ENCODE data around the gene C5orf63. TPM values are rescaled to one million over a fixed set of nuclear protein-coding genes. Genes with fewer than 3 reads are reported as not detected.

The C5orf63 gene
- total and polyA plus RNA-seq, 10 of the 15 experiments (the other 5 are each of a cell fraction or from before 2014, with no cell fraction given), result 8.7 to 54.3 (median 11.9) TPM

DNA sequence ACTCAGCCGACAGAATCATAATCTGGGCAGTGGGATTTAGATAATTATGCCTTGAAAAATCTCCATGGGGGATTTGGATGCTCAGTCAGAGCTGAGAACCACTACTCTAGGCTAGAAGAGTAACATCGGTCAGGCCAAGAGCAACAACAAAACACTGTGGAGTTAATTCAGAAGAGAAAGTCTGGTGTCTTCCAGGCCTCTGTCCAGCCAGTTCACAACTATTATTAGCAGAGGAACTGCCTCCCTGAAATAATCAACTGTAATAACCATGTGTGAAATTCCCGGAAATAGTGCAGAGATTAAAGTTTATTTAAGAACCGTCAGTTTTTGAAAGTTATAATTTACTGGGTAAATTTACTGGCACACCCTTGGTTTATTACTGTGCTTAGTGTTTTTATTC lies 34.8 kb downstream of the C5orf63 start (continued):
- TF ChIP-seq, protein P1, sequence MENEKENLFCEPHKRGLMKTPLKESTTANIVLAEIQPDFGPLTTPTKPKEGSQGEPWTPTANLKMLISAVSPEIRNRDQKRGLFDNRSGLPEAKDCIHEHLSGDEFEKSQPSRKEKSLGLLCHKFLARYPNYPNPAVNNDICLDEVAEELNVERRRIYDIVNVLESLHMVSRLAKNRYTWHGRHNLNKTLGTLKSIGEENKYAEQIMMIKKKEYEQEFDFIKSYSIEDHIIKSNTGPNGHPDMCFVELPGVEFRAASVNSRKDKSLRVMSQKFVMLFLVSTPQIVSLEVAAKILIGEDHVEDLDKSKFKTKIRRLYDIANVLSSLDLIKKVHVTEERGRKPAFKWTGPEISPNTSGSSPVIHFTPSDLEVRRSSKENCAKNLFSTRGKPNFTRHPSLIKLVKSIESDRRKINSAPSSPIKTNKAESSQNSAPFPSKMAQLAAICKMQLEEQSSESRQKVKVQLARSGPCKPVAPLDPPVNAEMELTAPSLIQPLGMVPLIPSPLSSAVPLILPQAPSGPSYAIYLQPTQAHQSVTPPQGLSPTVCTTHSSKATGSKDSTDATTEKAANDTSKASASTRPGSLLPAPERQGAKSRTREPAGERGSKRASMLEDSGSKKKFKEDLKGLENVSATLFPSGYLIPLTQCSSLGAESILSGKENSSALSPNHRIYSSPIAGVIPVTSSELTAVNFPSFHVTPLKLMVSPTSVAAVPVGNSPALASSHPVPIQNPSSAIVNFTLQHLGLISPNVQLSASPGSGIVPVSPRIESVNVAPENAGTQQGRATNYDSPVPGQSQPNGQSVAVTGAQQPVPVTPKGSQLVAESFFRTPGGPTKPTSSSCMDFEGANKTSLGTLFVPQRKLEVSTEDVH (IDR thresholded peaks at IDR 0.05; ENCODE audit: low read depth, partially characterized antibody), result no peak
- no peak for TF ChIP-seq KAT2A (conservative IDR thresholded peaks at IDR 0.05; ENCODE audit: control insufficient read depth, low read depth, low read length)
- TF ChIP-seq RCOR1 (conservative IDR thresholded peaks at IDR 0.05; ENCODE audit: low read depth, low read length), result no peak

DNA sequence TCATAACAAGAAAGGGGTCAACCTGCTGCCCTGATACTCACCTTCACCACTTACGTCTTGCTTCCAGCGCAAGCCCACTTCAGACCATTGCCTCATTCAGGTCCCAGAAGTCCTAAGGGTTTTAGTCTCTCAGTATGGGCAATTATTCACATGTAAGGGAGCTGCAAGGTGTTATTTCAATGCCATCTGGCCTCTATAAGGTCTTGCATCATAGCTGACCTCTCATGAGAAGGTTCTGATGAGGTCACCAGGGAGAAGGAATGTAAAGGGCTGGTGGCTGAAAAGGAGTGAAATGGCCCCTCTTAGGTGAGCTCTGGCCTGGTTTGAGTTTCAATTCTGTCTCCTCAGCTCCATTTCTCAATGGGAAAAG lies 41.5 kb downstream of the C5orf63 start:
- in situ Hi-C loops (cut with MboI), result no loop called here
- no peaks in the 10 kb centered on the region for H4K20me1 ChIP-seq (ENCODE audit: control insufficient read depth, insufficient read depth)
- SMC1A ChIA-PET (ENCODE audit: uncharacterized antibody, unreplicated experiment), result interaction anchor here (0.7 to 2.1 kb wide), 5 partner anchors 15 to 254 kb away, joined by 3 to 5 read pairs (median 3); no protein-coding TSS in a partner anchor
- no peak overlapping the region for H3K4me3 ChIP-seq
- H3K4me2 ChIP-seq (ENCODE audit: control insufficient read depth, insufficient read depth), result no peak overlapping the region; the same call in 1 of the 2 replicates
- H2AFZ ChIP-seq (ENCODE audit: control insufficient read depth, low read depth, low read length), result no peak overlapping the region
- RAD21 ChIA-PET (ENCODE audit: unreplicated experiment), result interaction anchor here (0.7 to 2.0 kb wide), 5 partner anchors 18 to 93 kb away, joined by 3 to 12 read pairs (median 4); partner anchors contain the start of gene C5orf63
- CTCF ChIA-PET, result interaction anchor here (0.6 to 1.8 kb wide), 7 partner anchors 12 to 41 kb away, joined by 3 to 6 read pairs (median 4); no protein-coding TSS in a partner anchor
- ATAC-seq (no peak), FAIRE-seq (no peak), DNase-seq (ENCODE audit: low read depth, low spot score) (no peak)
- peaks cover 2% of the 10 kb centered on the region for H3K79me2 ChIP-seq (ENCODE audit: control insufficient read depth, insufficient read depth, low read length)
- H3K4me1 ChIP-seq (ENCODE audit: control insufficient read depth, insufficient read depth, low read length), result peaks cover 6% of the 10 kb centered on the region
- intact Hi-C loops (cut with micrococcal nuclease; ENCODE audit: unreplicated experiment), result loop anchor here (2.0 kb wide), 2 partner anchors 43 to 59 kb away; no protein-coding TSS in a partner anchor
- no peaks in the 10 kb centered on the region for H3K9me3 ChIP-seq (replicated peaks; ENCODE audit: control insufficient read depth, insufficient read depth, low read length)
- 71% methylated on average over 2 of the region's 2 CpGs for WGBS (ENCODE audit: insufficient coverage, insufficient replicate concordance, low lambda C conversion rate, missing lambda C conversion rate)
- H3K27me3 ChIP-seq (replicated peaks in 1 of 2; ENCODE audit: control insufficient read depth in 2 of 2, insufficient read depth in 2 of 2, low read length in 1 of 2), result no peaks in the 10 kb centered on the region
- H3K9ac ChIP-seq (ENCODE audit: control insufficient read depth, insufficient read depth, low read length), result no peak overlapping the region
- H3K36me3 ChIP-seq (ENCODE audit: control insufficient read depth in 2 of 2, insufficient read depth in 2 of 2, low read length in 1 of 2), result no peaks in the 10 kb centered on the region
- BruUV-seq (replicated peaks), result no TSS peak
- no peak overlapping the region for H3K27ac ChIP-seq (ENCODE audit: control insufficient read depth, insufficient read depth)
- POLR2A ChIA-PET, result interaction anchor here (0.6 to 1.7 kb wide), 9 partner anchors 10 to 186 kb away, joined by 3 to 9 read pairs (median 4); partner anchors contain the start of gene C5orf63
- TF ChIP-seq ZBED1 (IDR thresholded peaks at IDR 0.05; ENCODE audit: borderline replicate concordance), result no peak
- TF ChIP-seq, protein P2, sequence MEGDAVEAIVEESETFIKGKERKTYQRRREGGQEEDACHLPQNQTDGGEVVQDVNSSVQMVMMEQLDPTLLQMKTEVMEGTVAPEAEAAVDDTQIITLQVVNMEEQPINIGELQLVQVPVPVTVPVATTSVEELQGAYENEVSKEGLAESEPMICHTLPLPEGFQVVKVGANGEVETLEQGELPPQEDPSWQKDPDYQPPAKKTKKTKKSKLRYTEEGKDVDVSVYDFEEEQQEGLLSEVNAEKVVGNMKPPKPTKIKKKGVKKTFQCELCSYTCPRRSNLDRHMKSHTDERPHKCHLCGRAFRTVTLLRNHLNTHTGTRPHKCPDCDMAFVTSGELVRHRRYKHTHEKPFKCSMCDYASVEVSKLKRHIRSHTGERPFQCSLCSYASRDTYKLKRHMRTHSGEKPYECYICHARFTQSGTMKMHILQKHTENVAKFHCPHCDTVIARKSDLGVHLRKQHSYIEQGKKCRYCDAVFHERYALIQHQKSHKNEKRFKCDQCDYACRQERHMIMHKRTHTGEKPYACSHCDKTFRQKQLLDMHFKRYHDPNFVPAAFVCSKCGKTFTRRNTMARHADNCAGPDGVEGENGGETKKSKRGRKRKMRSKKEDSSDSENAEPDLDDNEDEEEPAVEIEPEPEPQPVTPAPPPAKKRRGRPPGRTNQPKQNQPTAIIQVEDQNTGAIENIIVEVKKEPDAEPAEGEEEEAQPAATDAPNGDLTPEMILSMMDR (IDR thresholded peaks at IDR 0.05 in 2 of 3, conservative IDR thresholded peaks at IDR 0.05 in 1 of 3; ENCODE audit: control insufficient read depth in 2 of 3, extremely low read depth in 1 of 3, insufficient read depth in 1 of 3, low read depth in 3 of 3, low read length in 3 of 3), result no peak
- no peak for TF ChIP-seq ZZZ3 (IDR thresholded peaks at IDR 0.05; ENCODE audit: control insufficient read depth, insufficient read length, low read depth)
- TF ChIP-seq NR2C1 (IDR thresholded peaks at IDR 0.05), result no peak
- TF ChIP-seq, protein P3, sequence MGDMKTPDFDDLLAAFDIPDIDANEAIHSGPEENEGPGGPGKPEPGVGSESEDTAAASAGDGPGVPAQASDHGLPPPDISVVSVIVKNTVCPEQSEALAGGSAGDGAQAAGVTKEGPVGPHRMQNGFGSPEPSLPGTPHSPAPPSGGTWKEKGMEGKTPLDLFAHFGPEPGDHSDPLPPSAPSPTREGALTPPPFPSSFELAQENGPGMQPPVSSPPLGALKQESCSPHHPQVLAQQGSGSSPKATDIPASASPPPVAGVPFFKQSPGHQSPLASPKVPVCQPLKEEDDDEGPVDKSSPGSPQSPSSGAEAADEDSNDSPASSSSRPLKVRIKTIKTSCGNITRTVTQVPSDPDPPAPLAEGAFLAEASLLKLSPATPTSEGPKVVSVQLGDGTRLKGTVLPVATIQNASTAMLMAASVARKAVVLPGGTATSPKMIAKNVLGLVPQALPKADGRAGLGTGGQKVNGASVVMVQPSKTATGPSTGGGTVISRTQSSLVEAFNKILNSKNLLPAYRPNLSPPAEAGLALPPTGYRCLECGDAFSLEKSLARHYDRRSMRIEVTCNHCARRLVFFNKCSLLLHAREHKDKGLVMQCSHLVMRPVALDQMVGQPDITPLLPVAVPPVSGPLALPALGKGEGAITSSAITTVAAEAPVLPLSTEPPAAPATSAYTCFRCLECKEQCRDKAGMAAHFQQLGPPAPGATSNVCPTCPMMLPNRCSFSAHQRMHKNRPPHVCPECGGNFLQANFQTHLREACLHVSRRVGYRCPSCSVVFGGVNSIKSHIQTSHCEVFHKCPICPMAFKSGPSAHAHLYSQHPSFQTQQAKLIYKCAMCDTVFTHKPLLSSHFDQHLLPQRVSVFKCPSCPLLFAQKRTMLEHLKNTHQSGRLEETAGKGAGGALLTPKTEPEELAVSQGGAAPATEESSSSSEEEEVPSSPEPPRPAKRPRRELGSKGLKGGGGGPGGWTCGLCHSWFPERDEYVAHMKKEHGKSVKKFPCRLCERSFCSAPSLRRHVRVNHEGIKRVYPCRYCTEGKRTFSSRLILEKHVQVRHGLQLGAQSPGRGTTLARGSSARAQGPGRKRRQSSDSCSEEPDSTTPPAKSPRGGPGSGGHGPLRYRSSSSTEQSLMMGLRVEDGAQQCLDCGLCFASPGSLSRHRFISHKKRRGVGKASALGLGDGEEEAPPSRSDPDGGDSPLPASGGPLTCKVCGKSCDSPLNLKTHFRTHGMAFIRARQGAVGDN (IDR thresholded peaks at IDR 0.05), result no peak
- no peak for TF ChIP-seq CREB1 (IDR thresholded peaks at IDR 0.05; ENCODE audit: low read depth)
- no peak for TF ChIP-seq CREM (IDR thresholded peaks at IDR 0.05; ENCODE audit: low read depth)

All from GM12878 (cell line).